ENCODE data around the gene ZBTB18.
A peak's percentile ranks its signal among the peaks of the same experiment; 100 is the strongest.
"Not testable (repeated sequence)": the region's sequence is repeated elsewhere in the genome, so short reads cannot be mapped to it uniquely, and the experiment has no call there.

ZBTB18 gene

DNA sequence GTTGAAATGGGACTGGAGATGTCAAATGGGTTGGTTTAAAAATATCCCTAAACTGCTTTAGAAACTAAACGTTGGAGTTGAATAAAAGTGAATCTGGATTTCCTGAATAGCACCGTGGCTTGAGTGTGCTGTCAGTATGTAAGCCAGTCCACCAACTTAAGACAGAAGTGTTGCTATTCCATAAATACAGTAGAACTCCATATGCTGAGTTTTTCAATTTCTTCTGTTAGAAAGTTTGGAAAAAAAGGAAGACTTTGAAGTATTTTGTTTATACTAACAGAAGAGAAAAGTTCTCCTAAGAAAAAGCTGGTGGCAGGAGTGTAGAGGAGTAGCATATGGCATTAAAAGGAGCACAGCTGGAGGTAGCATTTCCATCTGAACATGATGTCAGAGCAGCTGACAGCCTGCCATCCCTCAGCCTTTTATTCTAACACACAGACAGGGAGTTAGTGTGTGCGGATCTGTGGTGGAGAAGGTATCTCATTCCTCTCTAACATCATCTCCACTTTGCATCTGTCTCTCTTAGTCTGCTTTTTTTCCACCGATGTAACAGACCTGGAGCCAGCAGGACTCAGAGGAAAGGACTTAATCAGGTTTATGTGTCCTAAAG, at the start of gene ZBTB18:
TSS of gene ZBTB18 (plus strand) at position 449 of the 610 bp plus-strand sequence. CDS start at position 598, 149 bp downstream.
- DNase-seq = peak; percentile 52

DNA sequence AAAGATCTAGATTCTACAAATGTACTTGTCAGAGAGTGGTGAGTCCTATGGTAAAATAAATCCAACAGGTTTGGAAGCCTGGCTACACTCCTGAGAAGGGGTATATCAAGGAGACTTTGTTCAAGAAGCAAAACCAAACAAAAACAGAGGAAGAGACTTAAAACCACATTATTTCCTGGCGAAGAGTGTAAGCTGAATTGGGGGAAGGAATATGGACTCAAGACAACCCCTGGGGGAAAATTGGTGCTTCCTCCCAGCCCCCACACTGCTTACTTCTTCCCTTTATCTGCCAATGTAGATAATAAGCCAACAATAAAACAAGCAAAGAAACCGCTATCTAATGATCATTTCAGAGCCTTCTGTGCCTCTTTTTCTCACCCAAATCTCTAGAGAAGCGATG, 48.4 kb upstream of the ZBTB18 start:
- no peak for DNase-seq

DNA sequence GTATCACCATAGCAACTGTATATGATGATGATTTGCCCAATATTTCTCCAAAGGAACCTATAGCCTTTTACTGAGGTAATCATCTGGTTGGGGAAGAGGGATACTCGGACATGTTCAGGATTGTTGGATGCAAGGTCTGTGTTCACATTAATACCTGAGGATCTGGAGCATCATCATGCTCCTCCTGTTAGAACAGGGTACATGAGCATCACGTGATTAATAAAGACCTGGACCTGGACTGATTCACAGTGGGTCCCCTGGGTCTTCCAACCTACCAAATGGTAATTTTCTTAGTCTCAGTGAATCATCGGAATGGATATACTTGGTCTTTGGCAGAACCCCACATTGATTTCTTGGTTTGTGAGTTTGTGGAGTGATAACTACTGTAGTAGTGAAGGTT, 45.6 kb upstream of the ZBTB18 start:
- no peak for DNase-seq

DNA sequence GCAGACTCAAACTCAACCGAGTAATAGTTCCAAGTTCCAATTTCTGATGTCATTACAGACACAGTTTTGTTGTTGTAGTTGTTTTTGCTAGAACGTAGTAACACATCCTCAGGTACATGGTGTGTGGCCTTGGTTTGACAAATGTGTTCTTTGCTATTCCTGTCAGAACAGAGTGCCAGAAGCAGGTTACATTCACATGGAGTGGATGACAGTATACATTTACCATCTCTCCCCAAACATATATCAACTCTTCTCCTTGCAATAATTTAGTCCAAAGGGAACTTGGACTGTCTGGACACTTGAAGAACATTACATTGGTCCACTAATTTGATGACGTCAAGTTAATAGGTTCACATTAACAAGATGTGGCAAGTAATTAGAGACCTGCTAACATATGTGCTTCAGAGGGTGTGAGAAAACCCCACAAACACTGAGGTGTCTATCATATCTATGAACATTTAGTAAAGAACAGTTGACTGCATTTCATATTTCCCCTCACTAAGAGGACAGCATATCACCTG, 44.6 kb upstream of the ZBTB18 start:
- DNase-seq = no peak

DNA sequence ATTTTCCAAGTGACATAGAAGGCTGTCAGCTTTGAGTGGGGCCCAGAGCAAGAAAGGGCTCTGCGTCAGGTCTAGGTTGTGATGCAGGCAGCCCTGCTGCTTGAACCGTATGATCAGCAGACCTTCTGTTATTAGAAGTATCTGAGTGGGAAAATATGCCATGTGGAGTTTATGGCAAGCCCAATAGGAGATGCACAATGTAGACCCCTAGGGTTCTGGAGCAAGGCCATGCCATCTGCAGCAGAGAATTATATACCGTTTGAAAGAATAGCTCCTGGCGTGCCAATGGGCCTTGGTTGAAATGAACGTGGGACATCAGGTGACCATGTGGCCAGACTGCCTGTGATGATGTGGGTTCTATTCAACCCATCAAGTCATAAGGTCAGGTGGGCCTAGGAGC, 44.1 kb upstream of the ZBTB18 start:
- no peak for DNase-seq

DNA sequence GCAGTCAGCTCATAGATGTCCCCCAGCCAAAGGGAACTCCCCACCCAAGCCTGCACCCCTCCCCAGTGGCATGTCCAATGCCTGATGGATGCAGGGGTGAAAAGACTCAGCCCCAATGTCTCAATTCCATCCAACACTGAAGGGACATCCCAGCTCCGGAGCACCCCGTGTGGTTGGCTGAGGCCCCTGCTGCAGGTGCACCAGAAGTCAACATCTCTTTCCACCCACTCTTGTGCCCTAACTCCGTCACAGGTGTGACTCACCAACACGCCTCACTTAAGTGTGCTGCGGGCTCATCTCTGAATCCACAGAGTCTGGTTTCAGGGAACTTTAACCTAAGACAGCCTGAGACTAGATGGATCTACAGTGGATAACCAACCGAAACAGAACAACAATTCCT, 40.9 kb upstream of the ZBTB18 start:
- DNase-seq = no peak

DNA sequence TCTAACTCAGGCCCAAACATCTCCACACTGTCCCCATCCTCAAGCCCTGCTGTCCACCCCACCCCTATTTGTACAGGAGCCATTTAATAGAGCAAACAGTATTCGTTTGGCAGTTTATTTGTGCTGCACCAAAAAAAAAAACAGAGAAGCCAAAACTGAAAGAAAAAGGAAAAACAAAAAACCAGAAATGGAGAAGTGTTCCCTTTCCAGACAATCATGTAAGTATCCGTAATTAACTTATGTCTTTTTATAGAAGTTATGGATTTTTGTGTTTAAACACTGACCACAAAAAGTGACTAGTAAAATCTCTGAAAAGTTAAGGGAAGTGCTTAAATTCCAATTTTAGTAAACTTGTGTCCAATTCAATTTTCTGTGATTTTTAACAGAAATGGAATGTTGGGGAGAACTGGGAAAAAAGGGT, 40.4 kb upstream of the ZBTB18 start:
- DNase-seq = no peak

DNA sequence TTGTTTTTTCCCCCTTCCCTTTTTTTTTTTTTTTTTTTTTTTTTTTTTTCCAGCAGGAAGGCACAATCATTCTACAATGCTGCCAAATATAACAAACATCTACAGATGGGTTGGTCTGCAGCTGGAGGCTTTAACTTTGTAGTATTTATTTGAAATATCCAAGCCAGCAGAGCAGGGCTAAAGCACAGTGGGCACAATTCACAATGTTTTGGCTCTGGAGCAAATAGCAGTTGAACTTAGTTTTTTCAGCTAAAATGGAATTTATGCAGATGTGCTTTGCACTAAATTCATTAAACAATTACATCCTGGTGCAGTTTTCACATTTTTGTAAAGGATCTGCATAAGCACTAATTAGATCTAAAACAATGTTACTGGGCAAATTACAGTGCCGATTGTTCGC, 39.8 kb upstream of the ZBTB18 start:
- no peak for DNase-seq

DNA sequence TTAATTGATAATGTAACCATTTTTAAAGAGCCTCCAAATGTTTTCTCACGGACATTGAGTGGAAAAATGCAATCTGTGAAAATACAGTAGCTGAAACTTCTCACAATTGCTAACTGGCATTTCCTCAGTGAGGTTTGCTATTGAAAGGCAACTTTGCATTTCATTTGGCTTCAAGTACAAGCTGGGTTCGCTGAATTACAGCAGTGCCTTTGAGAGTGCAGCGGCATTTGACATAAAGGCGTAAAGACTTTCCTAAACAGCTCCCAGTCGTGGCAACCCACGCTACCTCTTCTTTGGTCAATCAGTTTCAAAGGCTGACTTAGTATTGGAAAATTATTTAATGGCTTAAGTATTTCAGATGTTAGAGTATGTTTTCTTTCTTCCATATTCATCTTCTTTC, 39.3 kb upstream of the ZBTB18 start:
- DNase-seq = no peak

DNA sequence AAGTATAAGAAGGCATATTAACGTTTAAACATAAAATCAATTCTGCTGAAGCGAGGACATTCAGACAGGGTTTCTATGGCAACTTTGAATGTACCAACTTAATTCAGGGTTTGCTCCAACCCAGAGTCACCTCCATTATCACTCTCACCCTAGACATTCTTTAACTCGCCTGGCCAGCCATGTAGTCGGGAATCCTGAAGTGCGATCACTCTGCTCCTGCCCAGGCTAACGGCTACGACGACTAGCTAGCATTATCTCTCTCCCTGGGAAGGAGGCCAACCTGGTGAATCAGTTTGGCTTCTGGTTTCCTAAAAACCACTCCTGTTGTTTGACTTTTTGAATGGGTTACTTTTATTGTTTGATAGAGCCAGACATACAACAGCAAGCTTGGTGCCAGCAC, 38.9 kb upstream of the ZBTB18 start:
- no peak for DNase-seq

DNA sequence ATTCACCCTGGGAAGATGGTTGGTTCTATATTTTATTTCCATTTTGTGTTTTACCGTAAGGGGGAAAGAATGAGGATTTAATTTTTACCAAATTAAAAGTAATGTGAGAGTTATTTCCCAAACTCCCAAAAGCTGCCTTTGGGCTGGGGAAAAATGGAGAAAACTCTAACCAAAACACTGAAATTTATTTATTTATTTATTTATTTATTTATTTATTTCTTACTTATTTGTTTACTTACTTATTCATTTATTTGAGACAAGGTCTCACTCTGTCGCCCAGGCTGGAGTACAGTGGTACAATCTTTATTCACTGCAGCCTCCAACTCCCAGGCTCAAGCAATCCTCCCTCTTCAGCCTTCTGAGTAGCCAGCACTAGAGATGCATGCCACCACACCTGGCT, 38.0 kb upstream of the ZBTB18 start:
- DNase-seq = no peak

DNA sequence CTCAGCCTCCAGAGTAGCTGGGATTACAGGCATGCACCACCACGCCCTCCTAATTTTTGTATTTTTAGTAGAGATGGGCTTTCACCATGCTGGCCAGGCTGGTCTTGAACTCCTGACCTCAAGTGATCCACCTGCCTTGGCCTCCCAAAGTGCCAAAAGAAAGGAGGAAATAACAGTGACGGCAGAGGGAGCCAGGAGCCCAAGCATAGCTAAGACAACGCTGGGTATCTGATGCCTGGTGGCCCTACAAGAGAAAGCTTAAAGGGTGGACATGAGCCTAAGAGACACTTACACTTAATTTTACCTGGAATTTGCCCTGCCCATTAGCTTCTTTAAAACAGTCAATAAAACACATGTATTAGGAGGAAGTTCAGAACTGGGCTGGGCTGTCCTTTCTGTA, 36.2 kb upstream of the ZBTB18 start:
- not testable (repeated sequence) for DNase-seq

DNA sequence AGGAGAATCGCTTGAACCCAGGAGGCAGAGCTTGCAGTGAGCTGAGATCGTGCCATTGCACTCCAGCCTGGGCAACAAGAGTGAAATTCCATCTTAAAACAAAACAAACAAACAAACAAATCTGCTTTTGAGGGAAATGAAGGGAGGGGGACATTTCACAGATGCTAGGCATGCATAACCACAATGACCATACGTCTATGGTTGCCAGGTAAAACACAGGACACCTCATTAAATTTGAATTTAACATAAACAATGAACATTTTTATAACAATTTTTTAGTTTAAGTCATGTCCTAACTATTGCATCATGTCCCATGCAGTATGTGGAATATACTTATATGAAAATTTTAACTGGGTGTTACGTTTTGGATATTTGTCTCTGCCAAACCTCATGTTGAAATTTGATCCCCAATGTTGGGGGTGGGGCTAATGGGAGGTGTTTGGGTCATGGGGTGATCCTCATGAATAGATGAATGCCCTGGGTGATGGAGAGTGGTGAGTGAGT, 31.0 kb upstream of the ZBTB18 start:
- DNase-seq = no peak

DNA sequence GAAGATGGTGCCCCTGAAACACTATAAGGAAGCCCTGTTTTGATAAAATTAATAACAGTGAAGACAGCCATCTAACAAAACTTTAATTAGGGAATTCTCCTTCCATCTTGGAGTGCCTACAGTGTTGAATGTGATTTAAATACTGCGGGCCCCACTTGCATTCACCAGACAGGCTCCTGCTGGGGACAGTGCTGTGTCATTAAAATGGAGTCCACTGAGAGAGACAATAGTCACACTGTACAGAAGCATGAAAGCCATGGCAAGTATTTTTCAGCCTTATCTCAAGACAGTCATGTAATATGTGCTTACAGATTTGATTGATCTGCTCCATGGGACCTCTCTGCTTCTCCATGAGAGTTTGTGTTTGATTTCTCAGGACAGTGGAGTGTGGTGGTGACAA, 29.7 kb upstream of the ZBTB18 start:
- no peak for DNase-seq

DNA sequence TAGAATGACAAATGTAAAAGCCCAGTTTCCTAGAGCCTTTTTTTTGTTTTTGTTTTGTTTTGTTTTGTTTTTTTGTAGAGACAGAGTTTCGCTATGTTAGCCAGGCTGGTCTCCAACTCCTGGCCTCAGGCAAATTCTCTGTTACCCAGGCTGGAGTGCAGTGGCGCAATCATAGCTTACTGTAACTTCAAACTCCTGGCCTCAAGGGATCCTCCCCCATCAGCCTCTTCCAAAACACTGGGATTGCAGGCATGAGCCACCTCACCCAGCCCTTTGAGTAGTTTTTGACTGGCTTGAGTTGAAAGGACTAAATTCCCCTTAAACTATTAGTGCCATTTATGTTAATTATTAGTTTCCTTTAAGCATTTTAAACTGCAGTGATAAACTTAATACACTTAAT, 28.8 kb upstream of the ZBTB18 start:
- no peak for DNase-seq

DNA sequence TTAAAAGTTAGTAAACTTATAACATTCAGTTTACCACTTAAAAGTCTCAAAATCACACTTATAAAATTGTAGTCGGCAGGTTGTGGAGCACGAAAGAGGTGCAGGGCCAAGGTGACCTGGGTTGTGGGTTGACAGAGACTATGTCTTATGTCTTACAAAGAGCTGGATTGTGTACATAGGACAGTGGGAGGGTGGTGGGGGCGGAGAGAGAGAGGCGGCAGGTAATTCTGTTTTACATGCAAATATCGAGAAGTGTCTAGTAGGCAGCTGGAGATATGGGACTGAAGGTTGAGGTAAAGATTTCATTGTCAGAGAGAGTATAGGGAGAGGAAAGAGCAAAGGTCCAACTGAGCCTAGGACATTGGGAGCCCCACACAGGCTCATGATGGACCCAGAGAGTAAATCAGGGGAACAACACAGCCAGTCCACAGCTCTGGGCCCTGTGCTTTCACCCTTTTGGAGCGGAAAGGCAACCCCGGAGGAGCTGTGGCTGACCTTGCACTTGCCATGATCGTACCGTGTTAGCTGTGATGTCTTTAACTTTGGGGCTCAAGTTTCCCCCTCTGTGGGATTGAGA, 28.1 kb upstream of the ZBTB18 start:
- no peak for DNase-seq

DNA sequence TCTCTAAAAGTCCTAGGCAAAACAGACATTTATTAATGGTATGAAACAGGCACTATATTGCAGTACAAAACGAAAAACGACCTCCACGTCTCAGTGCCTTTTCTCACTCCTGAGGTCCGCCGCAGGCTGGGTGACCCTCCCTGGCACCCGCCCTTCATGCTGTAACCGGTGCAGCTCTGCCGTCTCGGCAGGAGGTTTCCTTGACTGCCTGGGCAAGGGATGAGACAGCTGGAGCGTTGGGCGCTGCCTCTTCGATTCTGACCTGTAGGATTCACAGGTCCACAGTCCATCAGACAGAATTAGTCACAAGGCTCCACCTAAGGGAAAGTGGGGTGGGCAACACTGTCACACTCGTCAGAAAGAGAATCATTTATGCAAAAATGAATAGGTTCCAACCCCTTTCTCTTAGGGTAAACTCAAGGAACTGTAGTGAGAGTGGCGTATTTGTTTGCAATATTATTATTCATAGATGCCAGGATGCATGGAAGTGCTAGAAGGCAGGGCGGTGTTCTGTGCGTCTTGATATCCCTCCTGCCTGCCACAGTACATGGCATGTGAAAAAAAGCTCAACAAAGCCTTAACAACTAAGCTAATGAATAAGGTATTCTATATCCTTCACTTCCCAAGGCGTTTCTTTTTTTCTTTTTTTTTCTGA, 23.5 kb upstream of the ZBTB18 start:
- no peak for DNase-seq

DNA sequence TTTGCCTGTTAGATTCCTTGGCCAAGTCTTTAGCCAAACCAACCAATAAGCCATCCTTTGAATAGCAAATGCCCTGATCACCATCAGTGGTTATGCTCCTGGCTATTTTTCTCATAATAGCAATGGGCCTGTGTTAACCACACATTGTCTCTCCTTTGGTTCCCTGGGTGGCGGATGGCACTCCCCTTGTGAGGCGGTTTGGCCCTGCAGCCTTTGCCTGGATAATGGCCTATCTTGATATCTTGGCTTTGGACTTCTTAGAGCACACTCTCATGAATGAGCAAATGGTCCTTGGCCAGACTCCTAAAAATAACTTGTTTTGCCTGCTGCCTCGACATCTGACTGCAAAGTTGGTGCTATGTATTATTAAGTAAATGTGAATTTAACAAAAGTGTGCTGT, 22.4 kb upstream of the ZBTB18 start:
- no peak for DNase-seq

DNA sequence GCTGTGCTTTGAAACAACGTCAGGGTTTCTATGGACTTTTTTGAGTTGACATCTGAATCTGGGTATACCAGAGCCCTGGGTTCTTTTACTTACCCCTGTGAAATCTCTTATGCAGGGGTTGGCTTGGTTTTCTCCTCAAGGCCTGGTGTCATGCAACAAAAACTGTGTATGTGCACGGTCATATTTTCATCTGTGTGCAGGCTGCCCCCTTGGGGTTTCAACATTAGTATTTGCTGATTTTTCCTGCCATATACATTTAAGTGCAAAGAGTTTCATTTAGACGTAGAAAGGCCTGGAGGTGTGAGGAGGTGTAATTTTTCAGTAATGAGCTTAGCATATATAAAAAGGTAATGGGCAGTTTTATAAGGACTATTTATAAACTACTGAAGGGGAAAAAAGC, 22.0 kb upstream of the ZBTB18 start:
- DNase-seq = no peak

DNA sequence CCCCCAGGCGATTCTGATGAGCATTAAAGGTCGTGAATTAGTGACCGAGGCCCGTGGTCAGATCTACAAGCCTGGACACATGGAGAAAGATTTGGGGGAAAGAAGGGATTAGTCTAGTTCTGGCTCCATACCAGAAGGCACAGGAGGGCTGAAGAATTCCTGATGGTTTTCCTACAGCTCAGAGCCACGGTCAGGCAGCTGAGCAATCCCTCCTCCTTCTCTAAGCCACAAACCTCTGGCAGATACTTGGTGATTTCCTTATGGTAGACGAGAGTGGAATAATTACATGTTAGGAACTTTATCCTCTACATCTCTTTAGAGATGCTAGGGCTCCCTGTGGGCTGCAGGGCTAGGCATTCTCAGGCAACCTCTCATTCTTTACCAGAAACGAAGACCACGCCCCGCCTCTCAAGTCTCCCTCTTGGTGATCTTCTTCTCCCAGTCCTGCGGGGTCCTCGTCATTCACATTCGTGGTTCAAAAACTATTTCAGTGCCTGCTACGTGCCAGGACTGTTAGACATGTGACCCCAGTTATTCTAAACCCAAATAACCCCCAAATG, 20.5 kb upstream of the ZBTB18 start:
- no peak for DNase-seq

DNA sequence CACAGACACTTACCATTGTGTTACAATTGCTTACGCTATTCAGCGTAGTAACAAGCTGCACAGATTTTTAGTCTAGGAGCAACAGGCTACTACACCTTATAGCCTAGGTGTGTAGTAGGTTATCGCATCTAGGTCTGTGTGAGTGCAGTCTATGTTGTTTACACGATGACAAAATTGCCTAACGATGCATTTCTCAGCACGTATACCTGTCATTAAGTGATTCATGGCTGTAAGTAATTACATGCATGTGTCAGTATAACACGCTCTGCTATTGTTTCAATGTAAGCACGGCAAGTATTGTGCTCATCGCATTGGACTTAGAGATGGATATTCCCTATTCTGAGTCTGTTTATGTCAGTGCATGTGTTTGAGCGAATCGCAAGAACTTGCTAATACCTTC, 15.7 kb upstream of the ZBTB18 start:
- no peak for DNase-seq

DNA sequence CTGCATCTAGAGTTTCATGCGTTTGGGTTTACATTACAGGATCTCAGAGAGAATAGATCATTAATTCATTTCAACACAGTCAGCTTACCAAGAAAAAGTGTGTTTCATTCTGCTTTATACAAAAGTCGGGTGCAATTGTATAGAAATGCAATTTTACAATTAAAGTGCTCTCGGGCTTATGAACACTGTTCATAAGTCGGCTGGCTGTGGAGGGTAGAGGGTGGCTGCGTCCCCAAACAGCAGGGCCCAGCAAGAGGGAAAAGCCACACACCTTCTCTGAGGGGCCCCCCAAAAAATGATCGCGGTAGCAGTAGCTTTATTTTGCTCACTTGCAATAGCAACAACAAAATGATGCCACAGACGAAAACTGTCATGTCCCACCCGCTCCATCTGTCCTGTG, 13.8 kb upstream of the ZBTB18 start:
- DNase-seq = no peak

DNA sequence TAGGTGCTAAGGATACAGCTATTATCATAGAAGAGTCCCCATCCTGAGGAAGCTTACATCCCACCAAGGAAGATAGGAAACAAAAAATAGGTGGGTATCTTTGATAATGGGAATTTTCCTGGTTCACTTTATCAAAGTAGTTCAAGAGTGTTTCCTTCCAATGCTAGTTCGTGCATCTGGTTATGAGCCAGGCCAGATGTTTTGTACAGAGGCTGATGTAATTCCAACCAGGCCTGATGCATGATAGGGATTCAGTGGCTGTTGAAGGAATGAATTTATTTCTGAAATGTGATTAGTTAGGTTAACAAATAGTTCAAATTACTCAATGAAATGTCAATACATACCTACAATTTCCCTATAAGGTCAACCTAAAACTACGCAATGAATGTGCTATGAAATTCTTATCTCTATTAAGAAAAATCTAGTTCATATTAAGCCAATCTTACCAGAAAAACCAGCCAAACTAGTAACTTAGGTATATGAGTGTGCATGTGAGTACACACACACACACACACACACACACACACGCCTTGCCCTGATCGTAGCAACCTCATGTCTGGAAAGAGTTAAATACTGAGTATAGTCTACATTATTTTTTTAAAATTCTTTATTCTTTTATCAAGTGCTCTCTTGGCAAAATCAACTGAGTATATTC, 9.5 kb upstream of the ZBTB18 start:
- DNase-seq = no peak
